Renal cortical epithelial cell (primary cell): ENCODE measurements around the gene TMA7. TPM values are rescaled to one million over a fixed set of nuclear protein-coding genes. Genes with fewer than 3 reads are reported as not detected.

ENCODE experiments used
- total RNA-seq: library from RNA; depleted of rRNA; stranded (reverse); fragments of >200 nt; gene quantifications from 2 replicates; pipeline ENCODE4 v1.2.3, GENCODE V29; 2014

Gene TMA7
- total RNA-seq, 1 donor from 2014 or later, result 201 TPM

Other genes with a start within 250 kb of the TMA7 start
- gene CAMP, start 216.8 kb upstream of the TMA7 start, total RNA-seq, result 0.25 TPM in 1 of 2 replicates, not detected in the other
- 2.3 and 6.6 TPM in 2 replicates for gene ZNF589, start 199.2 kb upstream of the TMA7 start, total RNA-seq
- 29.7 and 45.7 TPM in 2 replicates for gene NME6, start 138.9 kb upstream of the TMA7 start, total RNA-seq
- not detected in 2 replicates for gene SPINK8, start 106.6 kb upstream of the TMA7 start, total RNA-seq
- not detected in 2 replicates for gene FBXW12, start 68.0 kb upstream of the TMA7 start, total RNA-seq
- gene PLXNB1, start 10.2 kb upstream of the TMA7 start, total RNA-seq, result 38.2 and 191 TPM in 2 replicates
- gene CCDC51, start 138 bp upstream of the TMA7 start, total RNA-seq, result 24.0 and 37.5 TPM in 2 replicates
- gene ATRIP, start 6.5 kb downstream of the TMA7 start, total RNA-seq, result 4.3 and 5.2 TPM in 2 replicates
- gene SHISA5, start 63.9 kb downstream of the TMA7 start, total RNA-seq, result 116 and 143 TPM in 2 replicates
- gene PFKFB4, start 116.5 kb downstream of the TMA7 start, total RNA-seq, result 11.3 and 38.2 TPM in 2 replicates
- gene UCN2, start 123.5 kb downstream of the TMA7 start, total RNA-seq, result 4.0 and 11.5 TPM in 2 replicates
- 129 and 165 TPM in 2 replicates for gene COL7A1, start 155.1 kb downstream of the TMA7 start, total RNA-seq
- 549 and 618 TPM in 2 replicates for gene UQCRC1, start 169.4 kb downstream of the TMA7 start, total RNA-seq
- gene TMEM89, start 181.5 kb downstream of the TMA7 start, total RNA-seq, result not detected in 2 replicates
- gene SLC26A6, start 195.2 kb downstream of the TMA7 start, total RNA-seq, result 21.0 and 45.5 TPM in 2 replicates
- gene CELSR3, start 222.6 kb downstream of the TMA7 start, total RNA-seq, result 1.9 and 2.7 TPM in 2 replicates
- gene NCKIPSD, start 245.7 kb downstream of the TMA7 start, total RNA-seq, result 6.3 and 26.7 TPM in 2 replicates